GM12872 (cell line): Measurements from ENCODE around the gene LAMC3.

Source experiments
- CTCF ChIP-seq: IDR thresholded peaks from 3 replicates; pipeline ENCODE4 v1.5.1; 2011; ENCODE audit warnings: low read depth, mild to moderate bottlenecking, low read length, moderate library complexity; ENCODE audit not compliant: insufficient read depth

The LAMC3 gene

GRCh38 chr9:131122158-131122557, 113.2 kb downstream of the LAMC3 start:
- TF ChIP-seq CTCF: no peak

DNA sequence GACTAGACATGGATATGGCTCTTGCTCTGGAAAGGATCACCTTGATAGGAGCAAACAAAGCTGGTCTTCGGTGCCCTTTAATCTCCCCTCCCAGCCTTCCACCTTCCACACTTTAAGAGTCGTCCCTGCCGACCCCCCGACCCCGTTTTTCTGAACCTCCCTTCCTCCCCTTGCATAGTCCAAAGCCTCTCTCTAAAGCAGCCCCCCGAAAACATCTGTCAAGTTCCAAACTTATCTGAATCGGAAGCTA, 116.0 kb downstream of the LAMC3 start:
- no peak for TF ChIP-seq CTCF

- no peak for TF ChIP-seq CTCF
These were observed 116.5 kb downstream of the LAMC3 start, which contains the start of gene NUP214 for GRCh38 chr9:131125288-131126058. Gene NUP214, plus strand, starts transcription at chr9:131125586. Its CDS starts 119 bp downstream, at chr9:131125705.

- no peak for TF ChIP-seq CTCF
These were observed 117.1 kb downstream of the LAMC3 start for GRCh38 chr9:131126059-131126426.

DNA sequence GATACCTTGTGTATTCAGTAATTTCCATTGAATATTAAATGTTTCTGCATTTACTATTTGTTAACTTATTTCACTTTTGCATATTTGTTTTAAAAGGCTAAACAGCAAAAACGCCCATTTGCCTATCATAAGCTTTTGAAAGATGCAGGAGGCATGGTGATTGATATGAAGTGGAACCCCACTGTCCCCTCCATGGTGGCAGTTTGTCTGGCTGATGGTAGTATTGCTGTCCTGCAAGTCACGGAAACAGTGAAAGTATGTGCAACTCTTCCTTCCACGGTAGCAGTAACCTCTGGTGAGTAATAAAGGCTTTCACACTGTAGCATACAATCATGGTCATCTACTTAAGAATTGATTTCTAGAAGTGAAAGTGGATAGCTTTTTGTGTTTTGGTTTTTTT, 120.2 kb downstream of the LAMC3 start:
- no peak for TF ChIP-seq CTCF

- TF ChIP-seq CTCF: no peak
These were observed 129.7 kb downstream of the LAMC3 start for GRCh38 chr9:131138676-131139075.

GRCh38 chr9:131140112-131140511, 131.1 kb downstream of the LAMC3 start:
- no peak for TF ChIP-seq CTCF
